Renal cortex interstitium (tissue), 11 donors: ENCODE data around the gene MRFAP1. TPM values are rescaled to one million over a fixed set of nuclear protein-coding genes. Genes with fewer than 3 reads are reported as not detected.
"Not testable (repeated sequence)": the region's sequence is repeated elsewhere in the genome, so short reads cannot be mapped to it uniquely, and the experiment has no call there.

Experiments
- DNase-seq, 11 donors: peaks; one replicate each; pipeline ENCODE4 v3.0.0-alpha.2; 2013; ENCODE audit warnings: low read depth in 9 of 11, low spot score in 4 of 11; ENCODE audit errors: extremely low read depth in 1 of 11
- polyA plus RNA-seq, 3 donors: library from polyadenylated mRNA; unstranded; fragments of 120-200 nt; gene quantifications; one replicate each; pipeline ENCODE4 v1.2.1, GENCODE V29; 2013; ENCODE audit not compliant: insufficient read length in 3 of 3

MRFAP1 gene
- polyA plus RNA-seq, 3 donors, result 389 to 459 (median 458) TPM

DNA sequence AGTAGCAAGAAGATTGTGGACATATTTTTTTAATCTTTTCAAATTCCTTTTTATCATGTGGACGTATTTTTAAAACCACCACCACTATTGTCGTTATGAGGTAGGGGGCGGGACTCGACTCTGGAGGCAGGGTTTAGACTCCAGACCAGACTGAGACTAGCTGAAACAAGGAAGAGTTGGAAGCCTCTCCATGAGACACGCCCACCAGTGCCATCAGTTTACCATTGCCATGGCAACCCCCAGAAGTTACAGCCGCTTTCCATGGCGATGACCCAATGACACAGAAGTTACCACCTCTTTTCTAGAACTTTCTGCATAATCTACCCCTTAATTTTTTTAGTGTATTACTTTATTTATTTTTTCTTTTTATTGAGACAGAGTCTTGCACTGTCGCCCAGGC is 8.7 kb downstream of the MRFAP1 start:
- DNase-seq, result no peak

DNA sequence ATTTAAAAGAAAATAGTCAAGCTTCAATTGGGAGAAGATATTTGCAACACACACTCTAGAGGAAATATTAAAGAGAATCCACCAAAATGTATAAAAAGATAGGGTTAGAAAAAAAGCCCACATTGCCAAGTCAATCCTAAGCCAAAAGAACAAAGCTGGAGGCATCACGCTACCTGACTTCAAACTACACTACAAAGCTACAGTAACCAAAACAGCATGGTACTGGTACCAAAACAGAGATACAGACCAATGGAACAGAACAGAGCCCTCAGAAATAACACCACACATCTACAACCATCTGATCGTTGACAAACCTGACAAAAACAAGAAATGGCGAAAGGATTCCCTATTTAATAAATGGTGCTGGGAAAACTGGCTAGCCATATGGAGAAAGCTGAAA is 13.7 kb downstream of the MRFAP1 start:
- DNase-seq, result not testable (repeated sequence)

DNA sequence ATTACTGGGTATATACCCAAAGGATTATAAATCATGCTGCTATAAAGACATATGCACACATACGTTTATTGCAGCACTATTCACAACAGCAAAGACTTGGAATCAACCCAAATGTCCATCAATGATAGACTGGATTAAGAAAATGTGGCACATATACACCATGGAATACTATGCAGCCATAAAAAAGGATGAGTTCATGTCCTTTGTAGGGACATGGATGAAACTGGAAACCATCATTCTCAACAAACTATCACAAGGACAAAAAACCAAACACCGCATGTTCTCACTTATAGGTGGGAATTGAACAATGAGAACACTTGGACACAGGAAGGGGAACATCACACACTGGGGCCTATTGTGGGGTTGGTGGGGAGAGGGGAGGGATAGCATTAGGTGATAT is 14.8 kb downstream of the MRFAP1 start:
- not testable (repeated sequence) for DNase-seq

GRCh38 chr4:6655924-6656323 is 15.4 kb downstream of the MRFAP1 start:
- DNase-seq, result no peak

- DNase-seq, result no peak
Measured at GRCh38 chr4:6657242-6658208, 17.0 kb downstream of the MRFAP1 start.

DNA sequence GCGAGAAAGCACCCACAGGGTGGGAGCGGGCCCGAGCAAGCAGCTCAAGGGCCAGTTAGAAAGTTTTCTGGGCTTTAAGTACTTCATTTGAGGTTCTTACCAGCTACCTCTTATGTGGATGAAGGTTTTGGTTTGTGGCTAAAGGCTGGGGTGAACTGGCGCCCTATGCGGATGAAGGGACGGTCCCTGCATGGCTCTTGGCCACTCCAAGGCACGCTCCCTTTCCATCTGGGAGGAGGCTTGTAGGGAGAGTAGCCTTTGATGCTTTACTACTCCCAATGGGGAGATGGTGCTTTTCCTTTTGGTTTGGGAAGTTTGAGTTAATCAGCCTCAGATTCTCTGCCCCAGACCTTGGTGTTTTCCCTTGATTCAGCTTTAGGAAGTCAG is 17.7 kb downstream of the MRFAP1 start:
- DNase-seq, result no peak

DNA sequence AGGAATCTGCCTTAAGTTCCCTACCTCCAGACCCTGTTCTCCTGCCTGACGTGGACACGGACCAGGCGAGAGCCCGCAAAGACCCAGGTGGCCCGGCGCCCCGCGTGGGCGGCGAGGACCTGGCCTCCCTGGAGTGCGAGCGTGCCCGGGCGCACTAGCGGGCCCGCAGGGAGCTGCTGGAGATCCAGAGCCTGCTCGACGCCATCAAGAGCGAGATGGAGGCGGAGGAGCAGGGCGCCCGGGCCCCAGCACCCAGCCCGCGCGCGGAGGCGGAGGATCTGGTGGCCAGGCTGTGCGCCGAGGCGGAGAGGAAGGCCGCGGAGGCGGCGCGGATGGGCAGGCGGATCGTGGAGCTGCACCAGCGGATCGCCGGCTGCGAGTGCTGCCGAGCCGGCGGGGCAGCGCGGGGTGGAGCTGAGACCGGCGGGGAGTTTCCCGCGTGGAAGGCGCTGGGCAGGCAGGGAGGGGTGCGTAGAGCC is 18.2 kb downstream of the MRFAP1 start:
- peak in 1 of 11 donors; percentile 41 for DNase-seq

DNA sequence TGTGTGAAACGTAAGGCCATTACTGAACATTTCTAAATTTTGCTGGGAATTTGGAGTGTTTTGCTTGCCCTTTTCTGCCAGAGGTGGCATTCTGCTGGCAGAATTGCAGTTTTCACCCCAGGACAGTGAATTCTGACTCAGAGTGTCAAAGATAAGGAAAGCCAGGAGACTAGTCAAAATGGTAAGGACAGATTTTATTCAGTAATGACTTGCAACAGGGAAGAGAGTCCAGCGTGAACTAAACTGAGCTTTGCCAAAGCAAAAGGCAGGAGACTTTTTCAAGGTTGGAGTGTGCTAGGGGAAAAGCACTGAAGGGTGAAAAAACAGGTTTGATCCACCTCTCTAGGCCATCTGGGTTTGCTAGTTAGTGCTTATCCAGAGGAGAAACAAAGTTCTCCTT is 19.4 kb downstream of the MRFAP1 start:
- DNase-seq, result no peak

DNA sequence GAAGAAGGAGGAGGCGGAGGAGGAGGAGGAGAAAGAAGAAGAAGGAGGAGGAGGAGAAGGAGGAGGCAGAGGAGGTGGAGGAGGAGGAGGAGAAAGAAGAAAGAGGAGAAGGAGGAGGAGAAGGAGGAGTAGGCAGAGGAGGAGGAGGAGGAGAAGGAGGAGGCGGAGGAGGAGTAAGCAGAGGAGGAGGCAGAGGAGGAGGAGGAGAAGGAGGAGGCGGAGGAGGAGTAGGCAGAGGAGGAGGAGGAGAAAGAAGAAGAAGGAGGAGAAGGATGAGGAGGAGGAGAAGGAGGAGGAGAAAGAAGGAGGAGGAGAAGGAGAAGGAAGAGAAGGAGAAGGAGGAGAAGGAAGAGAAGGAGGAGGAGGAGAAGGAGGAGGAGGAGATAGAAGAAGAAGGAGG is 19.9 kb downstream of the MRFAP1 start:
- DNase-seq, result no peak

DNA sequence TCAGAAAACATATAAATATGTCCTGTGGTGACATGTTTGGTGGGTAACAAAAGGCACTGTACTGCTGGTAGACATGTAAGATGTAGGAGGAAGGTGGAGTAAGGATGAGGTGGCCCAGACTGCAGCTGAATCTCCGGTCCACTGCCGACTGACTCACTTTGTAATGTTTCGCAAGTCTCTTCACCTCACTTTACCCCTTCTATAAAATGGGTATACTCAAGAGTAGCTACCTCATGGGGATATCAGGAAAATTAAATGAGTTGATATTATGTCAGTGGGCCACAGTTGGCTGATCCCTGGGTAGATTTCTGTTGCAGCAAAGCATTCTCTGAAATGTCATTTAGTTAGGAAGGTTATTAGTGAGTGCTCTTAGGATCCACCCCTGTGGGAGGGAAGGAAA is 22.1 kb downstream of the MRFAP1 start:
- no peak for DNase-seq

DNA sequence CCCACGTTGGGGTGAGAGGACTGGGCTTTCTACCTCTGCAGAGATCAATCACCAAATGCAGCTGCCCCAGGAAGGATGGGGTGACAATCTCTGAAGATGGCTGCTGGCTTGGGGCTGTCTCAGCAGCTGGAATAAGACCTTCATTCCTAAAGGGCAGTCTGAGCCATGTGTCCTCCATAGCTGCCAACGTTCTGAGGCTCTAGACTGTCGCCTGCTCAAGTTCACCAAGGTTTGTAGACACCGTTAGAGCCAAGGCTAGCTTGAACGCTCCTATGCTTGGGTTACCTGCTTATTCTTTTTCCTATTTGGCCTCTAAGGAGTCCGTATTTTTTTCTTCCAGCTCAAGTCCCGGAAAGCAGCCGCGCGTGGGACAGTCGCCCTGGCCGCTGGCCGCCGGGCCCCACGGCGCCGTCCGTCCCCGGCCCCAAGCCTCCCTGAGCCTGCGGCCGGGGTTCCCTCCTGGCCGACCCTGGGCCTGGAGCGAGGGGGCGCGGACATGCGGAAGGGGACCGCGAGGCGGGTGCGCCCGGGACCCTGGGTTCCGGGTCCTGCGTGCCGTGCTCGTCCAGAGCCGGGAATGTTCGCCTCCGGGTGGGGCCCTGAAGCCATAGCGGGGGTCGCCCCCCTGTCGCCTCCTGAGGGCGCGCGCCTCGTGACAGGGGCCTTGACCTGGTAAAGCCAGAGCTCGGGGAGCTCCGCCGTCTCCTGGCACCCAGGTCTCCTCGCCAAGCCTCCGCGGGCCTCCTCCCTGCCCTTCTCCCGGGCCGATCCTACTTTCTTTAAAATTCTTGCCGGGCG is 23.3 kb downstream of the MRFAP1 start:
- no peak for DNase-seq

DNA sequence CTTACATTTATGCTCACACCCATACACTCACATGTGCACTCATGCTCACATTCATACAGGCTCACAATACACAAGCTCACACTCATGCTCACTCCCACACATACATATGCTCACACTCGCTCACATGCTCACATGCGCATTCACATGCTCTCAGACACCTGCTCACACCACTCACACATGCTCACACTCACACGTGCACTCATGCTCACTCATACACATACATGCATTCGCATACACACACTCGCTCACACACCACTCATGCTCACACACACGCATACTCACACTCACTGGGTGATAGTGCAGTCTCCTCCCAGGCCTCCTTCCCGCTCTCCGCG is 24.8 kb downstream of the MRFAP1 start:
- no peak for DNase-seq

DNA sequence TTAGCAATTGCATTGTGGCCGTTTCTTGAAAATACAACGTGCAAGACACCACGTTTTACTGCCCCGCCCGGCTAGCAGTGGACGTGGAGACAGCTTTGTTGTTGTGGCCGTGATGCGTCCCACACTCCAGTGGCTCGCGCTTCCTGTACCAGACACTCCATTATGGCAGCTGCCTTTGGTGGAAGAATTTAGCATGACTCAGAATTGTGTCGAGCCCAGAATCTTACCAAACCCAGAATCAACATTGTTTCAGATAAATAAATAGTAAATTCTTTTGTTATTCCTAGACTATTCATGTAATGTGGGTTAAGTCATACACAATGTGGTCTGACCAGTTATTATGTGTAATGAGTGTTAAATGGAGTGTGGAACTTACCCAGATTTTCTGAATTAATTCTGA is 27.9 kb downstream of the MRFAP1 start:
- no peak for DNase-seq

GRCh38 chr4:6671648-6672047 is 31.2 kb downstream of the MRFAP1 start:
- DNase-seq, result no peak

GRCh38 chr4:6672131-6672530 is 31.6 kb downstream of the MRFAP1 start:
- no peak for DNase-seq

GRCh38 chr4:6672541-6673190 is 32.2 kb downstream of the MRFAP1 start:
- DNase-seq, result not testable (repeated sequence)

GRCh38 chr4:6673191-6673659 is 32.7 kb downstream of the MRFAP1 start:
- not testable (repeated sequence) for DNase-seq

- DNase-seq, result peak; percentile 86 to 95 (median 91)
Measured at GRCh38 chr4:6673660-6674499, 33.4 kb downstream of the MRFAP1 start.
